Measurements from ENCODE around the gene ANKRD39.
"Not testable (repeated sequence)": the region's sequence is repeated elsewhere in the genome, so short reads cannot be mapped to it uniquely, and the experiment has no call there.

DNA sequence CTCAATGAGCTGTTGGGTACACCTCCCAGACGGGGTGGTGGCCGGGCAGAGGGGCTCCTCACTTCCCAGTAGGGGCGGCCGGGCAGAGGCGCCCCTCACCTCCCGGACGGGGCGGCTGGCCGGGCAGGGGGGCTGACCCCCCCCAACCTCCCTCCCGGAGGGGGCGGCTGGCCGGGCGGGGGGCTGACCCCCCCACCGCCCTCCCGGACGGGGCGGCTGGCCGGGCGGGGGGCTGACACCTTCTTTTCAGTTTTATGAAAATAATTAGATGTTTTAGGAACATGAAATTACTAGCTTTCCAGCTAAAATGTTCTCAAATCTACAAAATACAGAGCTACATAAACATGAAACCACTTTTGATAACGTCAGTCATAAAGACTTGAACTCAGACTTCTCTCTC lies 51.9 kb downstream of the ANKRD39 start:
- TF ChIP-seq, protein P1, sequence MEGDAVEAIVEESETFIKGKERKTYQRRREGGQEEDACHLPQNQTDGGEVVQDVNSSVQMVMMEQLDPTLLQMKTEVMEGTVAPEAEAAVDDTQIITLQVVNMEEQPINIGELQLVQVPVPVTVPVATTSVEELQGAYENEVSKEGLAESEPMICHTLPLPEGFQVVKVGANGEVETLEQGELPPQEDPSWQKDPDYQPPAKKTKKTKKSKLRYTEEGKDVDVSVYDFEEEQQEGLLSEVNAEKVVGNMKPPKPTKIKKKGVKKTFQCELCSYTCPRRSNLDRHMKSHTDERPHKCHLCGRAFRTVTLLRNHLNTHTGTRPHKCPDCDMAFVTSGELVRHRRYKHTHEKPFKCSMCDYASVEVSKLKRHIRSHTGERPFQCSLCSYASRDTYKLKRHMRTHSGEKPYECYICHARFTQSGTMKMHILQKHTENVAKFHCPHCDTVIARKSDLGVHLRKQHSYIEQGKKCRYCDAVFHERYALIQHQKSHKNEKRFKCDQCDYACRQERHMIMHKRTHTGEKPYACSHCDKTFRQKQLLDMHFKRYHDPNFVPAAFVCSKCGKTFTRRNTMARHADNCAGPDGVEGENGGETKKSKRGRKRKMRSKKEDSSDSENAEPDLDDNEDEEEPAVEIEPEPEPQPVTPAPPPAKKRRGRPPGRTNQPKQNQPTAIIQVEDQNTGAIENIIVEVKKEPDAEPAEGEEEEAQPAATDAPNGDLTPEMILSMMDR (IDR thresholded peaks at IDR 0.05) = not testable (repeated sequence)
- not testable (repeated sequence) for TF ChIP-seq POLR2AphosphoS5, POLR2A, EP300 (IDR thresholded peaks at IDR 0.05)

Data from gastroesophageal sphincter (tissue), 3 donors.